Colon (tissue), 2 donors: Measurements from ENCODE around the gene RAB5A.
"Not testable (repeated sequence)": the region's sequence is repeated elsewhere in the genome, so short reads cannot be mapped to it uniquely, and the experiment has no call there.

Experiments
- FAIRE-seq: peaks from 2 replicates; lab custom pipeline; 2012; peaks lifted over from hg19 to GRCh38; lab: Jason Lieb, UNC
- donor health status: control.
- donor health status: control.

Gene RAB5A, protein sequence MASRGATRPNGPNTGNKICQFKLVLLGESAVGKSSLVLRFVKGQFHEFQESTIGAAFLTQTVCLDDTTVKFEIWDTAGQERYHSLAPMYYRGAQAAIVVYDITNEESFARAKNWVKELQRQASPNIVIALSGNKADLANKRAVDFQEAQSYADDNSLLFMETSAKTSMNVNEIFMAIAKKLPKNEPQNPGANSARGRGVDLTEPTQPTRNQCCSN

DNA sequence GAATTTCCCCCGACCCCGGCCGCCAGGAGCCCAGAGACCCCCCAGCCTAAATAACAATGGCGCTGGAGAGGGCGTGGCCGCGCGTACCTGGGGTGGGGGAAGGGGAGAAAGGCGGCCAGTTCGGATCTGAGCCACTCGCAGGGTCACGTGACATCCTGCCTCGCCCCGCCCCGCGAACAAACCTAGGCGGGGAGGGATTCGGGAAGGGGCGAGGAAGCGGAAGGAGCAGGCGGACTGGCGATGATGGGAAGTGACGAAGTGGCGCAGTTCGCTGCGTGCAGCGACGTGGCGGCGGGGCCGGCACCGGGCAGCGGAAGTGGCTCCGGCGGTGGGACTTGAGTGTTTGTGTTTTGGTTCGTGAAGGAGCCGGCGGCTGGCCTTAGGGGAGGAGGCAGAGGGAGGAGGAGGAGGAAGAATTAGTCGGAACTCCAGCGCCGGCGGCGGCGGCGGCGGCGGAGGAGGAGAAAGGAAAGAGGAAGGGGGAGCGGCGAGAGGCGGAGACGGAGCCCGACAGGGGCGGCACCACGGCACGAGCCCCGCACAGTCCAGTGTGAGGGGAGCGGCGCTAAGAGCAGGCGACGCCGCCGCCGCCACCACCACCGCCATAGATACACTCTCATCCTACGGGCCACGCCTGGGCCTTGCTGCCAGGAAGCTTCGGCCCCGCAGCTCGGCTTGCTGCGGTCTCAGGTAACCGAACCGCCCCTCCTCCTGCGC, at the start of gene RAB5A:
TSS of gene RAB5A (plus strand) at position 266 of the 717 bp plus-strand sequence. CDS start 3,802 bp downstream, outside the sequence.
- peak; percentile 91 for FAIRE-seq

DNA sequence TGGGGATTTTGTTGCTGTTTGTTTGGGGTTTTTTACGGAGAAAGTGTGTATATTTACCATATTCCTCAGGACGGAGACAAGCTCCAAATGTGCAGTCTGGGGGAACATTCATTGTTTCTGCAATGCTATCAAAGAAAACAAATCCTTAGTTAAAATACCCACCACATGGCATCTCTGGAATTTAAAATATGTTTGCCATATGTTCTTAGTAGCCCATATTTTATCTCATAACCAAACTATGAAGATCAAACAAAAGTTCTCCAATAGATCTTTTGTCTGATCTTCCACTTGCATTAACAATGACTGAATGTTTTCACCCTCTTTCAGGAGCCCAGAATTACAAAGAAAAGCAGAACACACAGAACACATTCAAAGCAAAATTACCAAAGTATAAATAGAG, 48.2 kb upstream of the RAB5A start:
- FAIRE-seq = no peak

DNA sequence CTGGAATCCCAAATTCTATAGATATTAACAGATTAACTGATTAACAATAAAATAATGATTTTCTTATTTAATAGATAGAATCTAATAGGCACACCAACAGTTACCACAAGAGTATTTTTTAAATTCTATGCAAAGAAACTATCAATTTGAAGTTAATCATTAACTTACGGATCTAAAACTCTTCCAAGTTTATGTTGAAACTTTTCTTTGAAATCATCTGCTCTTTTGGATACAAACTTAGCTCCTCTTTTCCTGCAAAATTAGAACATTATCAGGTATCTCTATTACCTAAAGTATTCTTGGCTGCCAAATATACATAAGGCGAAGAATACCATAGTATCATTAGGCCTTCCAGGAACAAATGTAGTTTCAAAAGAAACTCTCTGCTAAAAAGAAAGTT, 47.6 kb upstream of the RAB5A start:
- no peak for FAIRE-seq

DNA sequence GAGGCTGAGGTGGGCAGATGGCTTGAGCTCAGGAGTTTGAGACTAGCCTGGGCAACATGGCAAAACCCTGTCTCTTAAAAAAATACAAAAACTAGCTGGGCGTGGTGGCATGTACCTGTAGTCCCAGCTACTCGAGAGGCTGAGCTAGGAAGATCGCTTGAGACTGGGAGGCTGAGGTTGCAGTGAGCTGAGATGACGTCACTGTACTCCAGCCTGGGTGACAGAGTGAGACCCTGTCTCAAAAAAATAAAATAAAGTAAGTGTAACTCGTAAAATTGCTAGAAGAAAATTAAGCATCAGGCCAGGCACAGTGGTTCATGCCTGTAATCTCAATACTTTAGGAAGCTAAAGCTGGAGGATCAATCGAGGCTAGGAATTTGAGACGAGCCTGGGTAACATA, 47.1 kb upstream of the RAB5A start:
- not testable (repeated sequence) for FAIRE-seq

DNA sequence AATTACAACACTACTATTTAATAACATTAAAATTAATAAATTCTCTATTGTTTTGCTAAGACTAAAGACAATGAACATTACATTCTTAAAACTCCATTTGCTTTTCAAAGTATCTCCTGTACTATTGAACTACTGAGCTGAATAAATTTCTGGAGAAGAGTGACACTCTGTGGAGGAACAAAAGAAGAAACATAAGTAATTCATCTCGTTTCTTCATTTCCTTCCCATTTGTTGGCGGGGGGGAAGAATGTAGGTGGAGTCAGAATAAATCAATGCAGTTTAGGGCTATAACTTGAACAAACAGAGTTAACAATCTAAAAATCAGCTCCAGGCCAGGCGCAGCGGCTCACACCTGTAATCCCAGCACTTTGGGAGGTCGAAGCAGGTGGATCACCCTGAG, 45.6 kb upstream of the RAB5A start:
- FAIRE-seq = peak; percentile 55

DNA sequence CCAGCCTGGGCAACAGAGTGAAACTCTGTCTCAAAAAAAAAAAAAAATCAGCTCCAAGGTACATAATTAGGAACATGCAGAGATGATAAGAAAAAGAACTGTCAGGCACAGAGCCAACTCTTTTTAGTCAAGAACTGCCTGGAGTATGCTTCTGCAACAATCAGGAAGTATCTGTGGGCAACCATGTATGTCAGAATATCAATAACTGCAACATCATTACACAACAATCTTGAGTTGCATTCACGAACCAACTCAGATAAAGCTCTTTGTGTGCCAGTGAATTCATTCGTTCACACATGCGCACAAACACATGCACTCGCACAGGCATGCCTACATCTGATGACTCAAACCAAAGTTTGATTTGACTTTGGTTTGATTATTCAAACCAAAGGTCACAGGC, 45.0 kb upstream of the RAB5A start:
- FAIRE-seq = no peak

DNA sequence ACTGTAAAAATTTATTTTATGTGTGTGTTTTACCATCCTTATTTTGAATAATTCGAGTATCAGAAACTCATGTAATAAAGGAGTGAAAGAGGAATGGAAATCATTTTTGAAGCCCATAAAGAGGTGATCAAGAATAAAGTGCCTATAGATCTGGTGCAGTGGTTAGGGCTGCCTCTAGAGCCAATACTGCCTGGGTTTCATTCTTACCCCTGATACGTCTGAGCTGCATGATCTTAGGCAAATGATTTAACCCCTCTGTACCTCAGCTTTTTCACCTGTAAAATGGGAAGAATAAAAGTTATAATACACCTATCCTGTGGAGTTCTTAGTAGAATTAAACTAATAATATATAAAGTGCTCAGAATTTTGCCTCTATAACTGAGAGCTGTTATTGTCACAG, 43.2 kb upstream of the RAB5A start:
- no peak for FAIRE-seq

DNA sequence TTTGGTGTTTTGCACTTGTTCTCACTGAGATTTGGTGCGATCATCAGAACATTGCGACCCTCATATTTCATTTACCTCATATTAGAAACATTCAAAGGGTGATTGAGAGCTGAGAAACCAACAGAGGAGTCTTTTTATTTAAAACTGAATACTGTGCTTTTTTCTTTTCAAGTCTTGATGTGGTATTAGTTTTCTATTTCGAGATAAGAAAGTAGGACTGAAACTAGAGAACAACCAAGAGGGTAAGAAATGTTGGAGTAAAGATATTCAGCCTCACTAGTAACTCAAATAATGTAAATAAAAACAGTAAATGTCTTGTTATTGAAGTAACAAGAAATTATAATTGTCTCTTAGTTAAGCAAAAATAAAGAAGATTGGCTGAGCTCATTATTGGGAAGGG, 39.4 kb upstream of the RAB5A start:
- FAIRE-seq = no peak

DNA sequence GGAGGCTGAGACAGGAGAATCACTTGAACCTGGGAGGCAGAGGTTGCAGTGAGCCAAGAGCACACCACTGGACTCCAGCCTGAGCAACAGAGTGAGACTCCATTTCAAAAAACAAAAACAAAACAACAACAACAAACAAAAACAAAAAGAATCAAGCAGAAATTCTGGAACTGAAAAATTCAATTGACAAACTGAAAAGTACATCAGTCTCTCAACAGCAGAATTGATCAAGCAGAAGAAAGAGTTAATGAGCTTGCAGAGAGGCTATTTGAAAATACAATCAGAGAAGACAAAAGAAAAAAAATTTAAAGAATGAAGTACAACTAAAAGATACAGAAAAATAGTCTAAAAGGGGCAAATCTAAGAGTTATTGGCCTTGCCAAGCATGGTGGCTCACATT, 35.4 kb upstream of the RAB5A start:
- no peak for FAIRE-seq

DNA sequence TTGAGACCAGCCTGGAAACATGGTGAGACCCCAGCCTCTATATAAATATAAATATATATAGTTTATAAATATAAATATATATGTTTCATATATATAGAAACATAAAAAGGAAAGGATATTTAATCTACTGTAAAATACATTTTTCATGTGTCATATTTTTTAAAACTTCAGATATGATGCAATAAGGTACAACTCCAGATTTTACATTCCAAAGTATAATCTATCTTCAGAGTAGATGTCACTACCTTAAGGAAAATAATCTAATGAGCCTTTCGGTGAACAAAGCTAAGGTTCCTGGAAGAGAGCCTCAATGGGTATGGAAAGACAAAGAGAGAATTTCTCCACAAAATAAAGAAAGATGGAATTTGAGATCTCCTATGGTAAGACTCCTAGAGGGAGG, 29.7 kb upstream of the RAB5A start:
- no peak for FAIRE-seq

DNA sequence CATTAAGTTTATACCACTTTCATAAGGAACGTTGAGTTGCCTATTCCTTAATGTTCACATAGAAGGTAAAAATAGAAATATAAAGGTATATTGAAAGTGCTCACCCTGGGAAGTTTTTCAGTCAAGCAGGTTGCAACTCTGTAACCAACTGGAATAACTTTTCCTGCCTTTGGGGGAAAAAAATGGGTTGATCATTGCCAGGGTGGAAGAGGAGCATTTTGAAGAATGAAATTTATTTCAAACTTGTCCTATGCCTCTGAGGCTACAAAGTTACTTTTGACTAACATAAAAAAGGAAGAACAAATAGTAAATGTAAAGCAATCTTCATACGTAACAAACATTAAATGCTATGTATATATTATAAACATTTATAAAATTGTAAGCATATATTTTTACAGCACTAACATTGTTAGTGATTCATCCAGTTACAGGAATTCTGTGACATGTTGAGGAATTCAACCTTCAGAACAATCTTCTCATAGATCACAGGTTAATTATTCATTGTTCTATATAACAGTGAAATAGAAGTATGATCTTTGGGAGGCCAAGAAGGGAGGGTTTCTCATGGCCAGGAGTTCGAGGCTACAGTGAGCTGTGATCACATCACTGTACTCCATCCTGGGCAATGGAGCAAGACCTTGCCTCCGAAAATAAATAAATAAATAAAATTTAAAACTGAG, 26.4 kb upstream of the RAB5A start:
- FAIRE-seq = no peak

DNA sequence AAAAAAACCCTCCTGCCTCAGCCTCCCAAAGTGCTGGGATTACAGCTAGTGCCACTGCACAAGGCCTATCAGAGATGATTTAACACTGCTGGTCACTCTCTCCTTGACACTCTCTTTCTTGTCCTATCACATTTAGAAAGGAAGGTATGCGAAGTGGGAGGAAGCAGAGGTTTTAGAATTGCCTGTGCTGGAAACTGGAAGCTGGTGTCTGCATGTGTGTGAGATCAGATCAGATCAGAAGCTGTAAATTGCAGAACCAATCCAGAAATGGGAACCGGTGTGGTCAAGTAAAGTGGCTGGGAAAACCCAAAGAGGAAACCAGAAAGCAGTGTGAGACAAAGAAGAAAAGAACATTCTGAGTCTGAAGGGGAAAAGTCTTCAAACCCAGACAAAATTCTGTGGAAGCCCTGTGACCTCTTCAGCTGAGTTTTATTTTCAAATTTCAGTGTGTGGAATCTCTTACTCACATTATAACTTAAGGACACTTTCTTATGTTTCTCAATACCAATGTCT, 15.7 kb upstream of the RAB5A start:
- no peak for FAIRE-seq

DNA sequence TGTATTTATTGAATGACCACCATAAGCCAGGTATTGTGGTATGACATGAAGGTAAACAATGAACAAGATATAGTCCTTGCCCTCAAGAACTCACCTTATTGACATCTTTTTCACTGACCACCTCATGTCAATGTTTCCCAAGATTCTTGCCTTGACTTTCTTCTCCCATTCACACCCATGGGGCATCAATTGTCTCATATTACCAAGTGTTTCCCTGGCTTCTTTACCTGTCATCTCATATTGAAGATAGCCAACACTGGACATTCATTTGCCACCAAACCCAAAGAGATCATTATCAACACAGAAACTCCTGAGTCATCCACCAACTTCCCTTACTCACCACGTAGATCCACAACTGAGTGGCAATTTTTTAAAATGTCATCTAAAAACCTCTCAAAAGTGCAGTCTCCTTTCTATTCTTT, 15.1 kb upstream of the RAB5A start:
- no peak for FAIRE-seq

DNA sequence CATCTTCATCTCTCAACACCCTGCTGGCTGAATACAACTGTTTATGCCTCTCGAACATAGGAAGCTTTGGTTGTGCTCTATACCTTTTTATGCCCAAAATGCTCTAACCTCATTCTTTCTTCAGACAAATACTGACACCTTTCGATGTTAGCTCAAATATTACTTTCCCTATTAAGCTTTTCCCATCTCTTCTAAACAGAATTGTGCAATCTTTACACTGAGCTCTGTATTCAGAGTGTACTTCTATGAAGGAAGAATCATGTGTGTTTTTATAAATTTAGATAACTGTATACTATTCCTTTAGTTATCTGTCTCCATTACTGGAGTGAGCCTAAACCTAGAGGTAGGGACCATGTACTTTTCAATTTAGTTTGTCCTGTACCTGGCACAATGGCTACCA, 14.5 kb upstream of the RAB5A start:
- no peak for FAIRE-seq

DNA sequence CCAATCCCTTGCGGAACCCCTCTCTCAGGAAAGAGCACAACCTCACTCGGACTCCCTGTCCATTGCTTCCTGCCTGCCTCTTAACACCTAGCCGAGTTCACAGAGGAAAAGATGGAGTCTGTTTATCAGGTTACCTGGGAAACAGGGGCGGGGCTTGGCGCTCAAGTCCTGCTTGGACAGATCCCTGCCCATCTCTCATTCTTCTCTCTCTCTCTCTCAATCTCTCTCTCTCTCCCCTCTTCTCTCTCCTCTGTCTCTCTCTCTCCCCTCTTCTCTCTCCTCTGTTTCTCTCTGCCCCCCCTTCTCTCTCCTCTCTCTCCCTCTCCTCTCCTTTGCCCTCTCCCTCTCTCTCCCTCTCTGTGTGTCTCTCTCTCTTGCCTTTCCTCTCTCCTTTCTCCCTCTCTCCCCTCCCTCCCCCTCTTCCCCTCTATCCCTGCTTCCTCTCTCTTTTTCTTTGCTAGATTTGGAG, 12.8 kb upstream of the RAB5A start, which contains the start of gene EFHB:
TSS of gene EFHB (minus strand) at position 120 of the 469 bp plus-strand sequence. CDS start 199 bp downstream, outside the sequence.
- no peak for FAIRE-seq

DNA sequence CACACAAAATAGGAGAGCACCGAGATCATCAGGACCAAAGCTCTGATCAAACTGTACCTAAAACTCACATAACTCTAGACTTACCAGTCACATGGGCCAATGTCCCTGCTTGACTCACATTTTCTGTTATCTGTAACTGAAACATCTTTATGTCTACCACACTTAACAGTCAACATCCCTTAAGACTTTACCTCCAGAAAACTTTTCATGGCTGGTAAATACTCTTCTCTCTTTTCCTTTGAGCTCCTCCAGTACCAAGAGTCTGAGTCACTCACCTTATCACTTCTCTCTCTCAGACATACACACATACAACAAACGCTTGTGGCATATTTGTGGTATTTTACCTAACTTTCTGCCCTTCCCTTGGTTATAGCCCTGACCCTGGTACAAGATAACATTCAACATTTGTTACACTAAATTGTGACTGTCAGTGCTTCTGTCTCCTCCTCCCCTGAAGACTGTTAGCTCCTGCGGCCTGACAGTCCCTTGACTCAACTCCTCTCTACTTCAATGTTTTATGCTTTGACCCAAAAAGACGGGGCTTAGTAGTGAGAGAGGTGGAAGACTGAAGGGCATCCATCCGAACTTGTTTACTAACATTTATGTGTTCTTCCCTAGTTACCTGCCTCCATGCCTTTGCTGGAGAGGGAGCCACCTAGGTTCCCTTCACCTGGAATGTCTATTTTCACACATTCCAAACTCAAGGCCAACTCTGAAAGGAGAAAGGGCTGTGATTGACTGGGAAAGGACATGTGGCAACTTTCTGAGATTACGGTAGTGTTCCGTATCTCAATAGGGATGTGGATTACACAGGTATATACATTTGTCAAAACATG, 9.2 kb upstream of the RAB5A start:
- FAIRE-seq = no peak

DNA sequence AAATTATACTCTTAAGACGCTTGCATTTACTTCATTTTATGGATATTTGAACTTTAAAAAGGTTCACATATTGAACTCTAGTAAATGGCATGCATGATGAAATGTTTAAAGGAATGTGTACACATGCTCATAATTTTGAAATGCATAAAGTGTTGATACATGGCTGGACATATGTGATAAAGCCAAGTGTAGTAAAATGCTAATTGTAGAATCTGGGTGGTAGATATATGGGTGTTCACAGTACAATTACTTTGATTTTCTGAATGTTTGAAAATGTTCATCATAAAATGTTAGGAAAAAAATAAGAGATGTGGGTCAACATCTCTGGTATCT, 8.6 kb upstream of the RAB5A start:
- FAIRE-seq = no peak

DNA sequence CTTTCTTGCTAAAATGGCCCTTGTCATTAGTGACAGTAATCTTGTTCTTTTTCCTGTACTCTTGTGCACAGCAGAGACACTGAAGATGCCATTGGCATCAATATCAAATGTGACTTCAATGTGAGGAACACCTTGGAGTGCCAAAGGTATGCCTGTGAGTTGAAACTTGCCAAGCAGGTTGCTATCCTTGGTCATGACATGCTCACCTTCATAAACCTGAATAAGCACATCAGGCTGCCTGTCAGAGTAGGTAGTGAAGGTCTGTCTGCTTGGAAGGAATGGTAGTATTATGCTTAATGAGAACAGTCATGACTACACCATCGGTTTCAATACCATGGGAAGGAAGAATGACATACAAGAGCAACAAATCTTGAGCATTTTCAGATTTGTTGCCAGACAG, 6.3 kb upstream of the RAB5A start:
- no peak for FAIRE-seq

DNA sequence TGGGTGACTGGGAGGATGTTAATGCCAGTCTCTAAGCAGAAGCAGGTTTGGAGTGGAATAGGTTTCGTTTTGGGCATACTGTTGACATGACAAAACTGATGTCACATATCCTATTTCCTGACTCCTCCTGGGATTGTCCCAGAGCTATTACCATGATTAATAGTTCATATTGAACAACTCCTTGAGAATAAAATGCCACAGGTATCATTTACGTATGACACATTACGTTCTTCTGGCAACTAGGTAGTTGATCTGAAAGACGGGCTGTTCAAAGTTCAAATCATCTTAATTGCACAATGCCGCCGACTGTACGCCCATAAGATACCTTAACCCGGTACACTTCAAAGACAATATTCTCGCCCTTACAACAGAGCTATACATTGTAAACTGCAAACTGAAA, 1.4 kb upstream of the RAB5A start:
- no peak for FAIRE-seq

DNA sequence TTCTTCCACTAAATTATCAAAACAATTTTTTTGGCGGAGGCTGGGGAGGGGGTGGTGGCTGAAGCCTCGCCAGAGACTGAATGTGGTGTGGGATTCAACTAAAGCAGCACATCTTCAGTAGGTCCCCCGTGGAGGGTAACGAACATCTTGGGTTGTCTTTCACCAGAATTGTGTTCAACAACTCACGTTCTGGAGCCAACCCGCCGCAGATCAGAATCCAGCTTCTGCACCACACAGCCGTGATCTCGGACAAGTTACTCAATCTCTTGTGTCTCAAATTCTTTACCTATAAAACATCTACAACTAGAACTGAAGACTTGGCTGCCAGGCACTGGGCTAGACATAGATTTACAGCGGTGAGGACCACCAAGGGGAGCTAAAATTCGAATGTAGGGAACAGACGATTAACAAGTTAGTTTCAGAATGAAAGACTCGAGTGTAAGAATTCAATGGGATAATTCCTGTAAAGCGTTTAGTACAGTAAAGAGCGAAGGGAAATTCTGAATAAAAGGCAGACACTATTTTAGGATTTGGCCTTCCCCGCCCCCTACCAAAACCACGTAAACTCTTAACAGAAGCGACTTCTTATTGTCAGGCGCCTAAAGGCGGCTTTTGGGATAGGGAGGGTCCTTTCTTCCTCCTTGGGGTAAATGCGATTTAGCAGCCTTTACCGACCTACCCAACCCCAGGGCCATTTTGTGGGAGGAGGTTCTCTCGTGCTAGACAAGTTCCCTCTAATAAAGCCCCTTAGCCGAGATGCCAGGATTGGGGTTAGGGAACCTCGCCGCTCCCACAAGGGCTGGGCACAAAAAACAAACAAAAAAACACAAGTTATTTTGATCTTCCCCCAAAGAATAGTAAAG, 697 bp upstream of the RAB5A start:
- no peak for FAIRE-seq

DNA sequence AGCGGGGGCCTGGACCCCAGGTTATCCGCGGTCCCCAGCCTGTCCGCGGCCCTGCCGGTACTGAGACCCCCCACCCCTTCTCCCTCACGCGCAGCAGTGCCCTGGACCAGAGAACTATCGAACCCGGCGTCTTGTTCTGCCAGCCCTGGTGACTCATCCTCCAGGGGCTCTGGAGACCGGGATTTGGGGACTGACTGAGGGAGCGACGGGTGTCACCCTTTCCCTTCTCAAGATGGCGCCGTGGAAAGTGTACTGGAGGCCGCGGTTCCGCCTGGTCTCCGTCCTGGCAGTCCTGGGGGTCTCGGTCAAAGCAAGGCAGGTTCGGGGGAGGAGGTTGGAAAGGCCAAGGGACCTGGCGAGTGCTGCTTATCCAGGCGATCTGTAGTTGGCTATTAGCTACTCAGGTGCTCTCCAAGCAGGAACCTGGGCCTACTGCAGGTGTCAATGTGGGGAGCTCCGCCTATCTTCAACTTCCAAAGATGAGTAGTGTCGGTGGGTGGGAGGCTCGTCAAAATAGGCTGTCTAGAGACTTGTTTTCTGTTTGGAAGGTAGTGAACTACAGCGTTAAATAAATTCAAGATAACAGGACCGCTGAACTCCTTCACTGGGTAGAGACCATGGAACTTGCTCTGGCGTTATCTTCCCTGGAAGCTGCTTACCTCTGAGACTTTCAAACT, 790 bp downstream of the RAB5A start:
- FAIRE-seq = no peak
